BE2C (cell line): ENCODE data around the gene SORCS3.

Experiments used
- DNase-seq: peaks from one replicate; pipeline ENCODE4 v3.0.0-alpha.2; 2020
- H3K27me3 ChIP-seq: fragments of 250-450 bp; sonication (Bioruptor Pico); 2 replicates; pipeline ENCODE4 v1.5.1; 2020; ENCODE audit warnings: mild to moderate bottlenecking
- H3K36me3 ChIP-seq: fragments of 250-450 bp; sonication (Bioruptor Pico); 2 replicates; pipeline ENCODE4 v1.5.1; 2020; ENCODE audit warnings: mild to moderate bottlenecking
- H3K4me1 ChIP-seq: fragments of 250-450 bp; sonication (Bioruptor Pico); 2 replicates; pipeline ENCODE4 v1.5.1; 2020
- H3K4me3 ChIP-seq: 2 replicates; pipeline ENCODE4 v1.5.1; 2011; ENCODE audit warnings: low read depth, low read length
- H3K9me3 ChIP-seq: fragments of 250-450 bp; sonication (Bioruptor Pico); 2 replicates; pipeline ENCODE4 v1.5.1; 2020
- CTCF ChIP-seq: IDR thresholded peaks from 2 replicates; pipeline ENCODE4 v1.5.1; 2012; ENCODE audit warnings: mild to moderate bottlenecking, low read depth, low read length

SORCS3 gene

GRCh38 chr10:105170521-105170920 is 529.4 kb downstream of the SORCS3 start:
- Histone ChIP-seq H3K4me1 (no peaks in the 10 kb centered on the region), H3K36me3 (no peaks in the 10 kb centered on the region), H3K4me3 (no peak overlapping the region), H3K27me3 (no peaks in the 10 kb centered on the region), H3K9me3 (no peaks in the 10 kb centered on the region)
- no peak for DNase-seq
- no peak for TF ChIP-seq CTCF

GRCh38 chr10:105171945-105172344 is 530.9 kb downstream of the SORCS3 start:
- Histone ChIP-seq H3K4me3 (no peak overlapping the region), H3K4me1 (no peaks in the 10 kb centered on the region), H3K27me3 (no peaks in the 10 kb centered on the region), H3K36me3 (no peaks in the 10 kb centered on the region), H3K9me3 (no peaks in the 10 kb centered on the region)
- no peak for DNase-seq
- no peak for TF ChIP-seq CTCF

GRCh38 chr10:105181626-105182025 is 540.5 kb downstream of the SORCS3 start:
- no peak for TF ChIP-seq CTCF
- H3K9me3 ChIP-seq, result no peaks in the 10 kb centered on the region
- DNase-seq, result no peak

GRCh38 chr10:105183536-105183935 is 542.4 kb downstream of the SORCS3 start:
- Histone ChIP-seq H3K27me3 (no peaks in the 10 kb centered on the region), H3K4me1 (no peaks in the 10 kb centered on the region), H3K36me3 (no peaks in the 10 kb centered on the region), H3K4me3 (no peak overlapping the region), H3K9me3 (no peaks in the 10 kb centered on the region)
- no peak for TF ChIP-seq CTCF
- DNase-seq, result no peak

More at GRCh38 chr10:105181626-105182025, 540.5 kb downstream of the SORCS3 start:
- Histone ChIP-seq H3K36me3 (no peaks in the 10 kb centered on the region), H3K4me3 (no peak overlapping the region), H3K4me1 (no peaks in the 10 kb centered on the region), H3K27me3 (no peaks in the 10 kb centered on the region)

- Histone ChIP-seq H3K9me3 (no peaks in the 10 kb centered on the region), H3K4me1 (no peaks in the 10 kb centered on the region), H3K27me3 (no peaks in the 10 kb centered on the region), H3K4me3 (no peak overlapping the region), H3K36me3 (no peaks in the 10 kb centered on the region)
- DNase-seq, result no peak
- no peak for TF ChIP-seq CTCF
Observed at GRCh38 chr10:105185161-105185560, 544.1 kb downstream of the SORCS3 start.

- no peaks in the 10 kb centered on the region for H3K27me3 ChIP-seq
- TF ChIP-seq CTCF, result no peak
- H3K36me3 ChIP-seq, result no peaks in the 10 kb centered on the region
Observed at GRCh38 chr10:105187243-105187642, 546.2 kb downstream of the SORCS3 start.

More at GRCh38 chr10:105187243-105187642, 546.2 kb downstream of the SORCS3 start:
- H3K4me1 ChIP-seq, result no peaks in the 10 kb centered on the region
- H3K9me3 ChIP-seq, result no peaks in the 10 kb centered on the region
- no peak overlapping the region for H3K4me3 ChIP-seq
- DNase-seq, result no peak
